H9 (cell line): ENCODE measurements around the gene COX8A. TPM values are rescaled to one million over a fixed set of nuclear protein-coding genes. Genes with fewer than 3 reads are reported as not detected.

ENCODE experiments used
- DNase-seq: peaks from one replicate; pipeline ENCODE4 v3.0.0-alpha.2; 2017
- H2AFZ ChIP-seq: one replicate; pipeline ENCODE4 v1.6.1; 2013; ENCODE audit warnings: mild to moderate bottlenecking, low read length, control low read depth, moderate library complexity
- H2AK5ac ChIP-seq: 2 replicates; pipeline ENCODE4 v1.6.1; 2013; ENCODE audit warnings: low read length, control low read depth, mixed read lengths; ENCODE audit not compliant: insufficient read length
- H2BK120ac ChIP-seq: one replicate; pipeline ENCODE4 v1.6.1; 2013; ENCODE audit warnings: low read depth, mild to moderate bottlenecking, low read length, control low read depth, inconsistent platforms; ENCODE audit not compliant: poor library complexity, severe bottlenecking
- H2BK12ac ChIP-seq: 2 replicates; pipeline ENCODE4 v1.6.1; 2013; ENCODE audit warnings: low read length, control low read depth, mixed read lengths, low read depth; ENCODE audit not compliant: insufficient read length
- H2BK15ac ChIP-seq: 2 replicates; pipeline ENCODE4 v1.6.1; 2013; ENCODE audit warnings: low read depth, low read length, control low read depth
- H2BK20ac ChIP-seq: one replicate; pipeline ENCODE4 v1.6.1; 2013; ENCODE audit warnings: low read depth, mild to moderate bottlenecking, low read length, control low read depth, inconsistent platforms; ENCODE audit not compliant: poor library complexity, severe bottlenecking
- H2BK5ac ChIP-seq: 2 replicates; pipeline ENCODE4 v1.6.1; 2013; ENCODE audit warnings: low read length, control low read depth, mixed read lengths; ENCODE audit not compliant: insufficient read length
- H3K14ac ChIP-seq: 2 replicates; pipeline ENCODE4 v1.6.1; 2013; ENCODE audit warnings: low read length, control low read depth; ENCODE audit not compliant: insufficient read depth
- H3K18ac ChIP-seq: 2 replicates; pipeline ENCODE4 v1.6.1; 2013; ENCODE audit warnings: low read depth, mild to moderate bottlenecking, mixed read lengths, low read length, control low read depth; ENCODE audit not compliant: insufficient read length
- H3K23ac ChIP-seq: 2 replicates; pipeline ENCODE4 v1.6.1; 2013; ENCODE audit warnings: low read length, control low read depth, mixed read lengths, low read depth; ENCODE audit not compliant: insufficient read length
- H3K23me2 ChIP-seq: 2 replicates; pipeline ENCODE4 v1.6.1; 2013; ENCODE audit warnings: low read depth, mild to moderate bottlenecking, mixed read lengths, low read length, control low read depth; ENCODE audit not compliant: insufficient read length, poor library complexity, severe bottlenecking
- H3K27ac ChIP-seq: 2 replicates; pipeline ENCODE4 v1.5.1; 2013; ENCODE audit warnings: low read length, control low read depth, mixed read lengths, low read depth; ENCODE audit not compliant: insufficient read length
- H3K27me3 ChIP-seq: 2 replicates; pipeline ENCODE4 v1.6.1; 2013; ENCODE audit warnings: low read length, control low read depth, inconsistent platforms; ENCODE audit not compliant: insufficient read depth
- H3K4ac ChIP-seq: 2 replicates; pipeline ENCODE4 v1.6.1; 2013; ENCODE audit warnings: low read depth, mild to moderate bottlenecking, control low read depth, inconsistent platforms, low read length, moderate library complexity
- H3K4me1 ChIP-seq: 2 replicates; pipeline ENCODE4 v1.6.1; 2013; ENCODE audit warnings: low read length, control low read depth, inconsistent platforms; ENCODE audit not compliant: insufficient read depth
- H3K4me2 ChIP-seq: 2 replicates; pipeline ENCODE4 v1.6.1; 2013; ENCODE audit warnings: low read length, control low read depth, mixed read lengths; ENCODE audit not compliant: insufficient read length, insufficient read depth
- H3K56ac ChIP-seq: 2 replicates; pipeline ENCODE4 v1.6.1; 2013; ENCODE audit warnings: low read depth, mild to moderate bottlenecking, mixed read lengths, low read length, control low read depth; ENCODE audit not compliant: insufficient read length
- H3K79me1 ChIP-seq: 2 replicates; pipeline ENCODE4 v1.6.1; 2013; ENCODE audit warnings: low read depth, mild to moderate bottlenecking, moderate library complexity, low read length, control low read depth, inconsistent platforms; ENCODE audit not compliant: insufficient read depth, poor library complexity, severe bottlenecking
- H3K79me2 ChIP-seq: 2 replicates; pipeline ENCODE4 v1.6.1; 2013; ENCODE audit warnings: low read length, control low read depth, inconsistent platforms; ENCODE audit not compliant: insufficient read depth
- H3K9ac ChIP-seq: 2 replicates; pipeline ENCODE4 v1.6.1; 2013; ENCODE audit warnings: low read length, control low read depth, mixed read lengths; ENCODE audit not compliant: insufficient read length; ENCODE audit errors: extremely low read depth
- H3K9me3 ChIP-seq: one replicate; pipeline ENCODE4 v1.6.1; 2013; ENCODE audit warnings: low read depth, low read length, inconsistent platforms; ENCODE audit not compliant: control insufficient read depth
- H3T11ph ChIP-seq: one replicate; pipeline ENCODE4 v1.6.1; 2013; ENCODE audit warnings: mild to moderate bottlenecking, low read length, control low read depth, inconsistent platforms
- H4K20me1 ChIP-seq: one replicate; pipeline ENCODE4 v1.6.1; 2013; ENCODE audit not compliant: control insufficient read depth, insufficient read length, insufficient read depth
- H4K5ac ChIP-seq: 2 replicates; pipeline ENCODE4 v1.6.1; 2013; ENCODE audit warnings: low read depth, mild to moderate bottlenecking, mixed read lengths, low read length, control low read depth; ENCODE audit not compliant: insufficient read length
- H4K8ac ChIP-seq: replicated peaks from 2 replicates; pipeline ENCODE4 v1.6.1; 2013; ENCODE audit warnings: low read length, control low read depth, mixed read lengths, low read depth; ENCODE audit not compliant: insufficient read length
- H4K91ac ChIP-seq: 2 replicates; pipeline ENCODE4 v1.6.1; 2013; ENCODE audit warnings: low read depth, mild to moderate bottlenecking, moderate library complexity, mixed read lengths, low read length, control low read depth; ENCODE audit not compliant: insufficient read length
- H3K27ac Mint-ChIP-seq, 3 experiments: 2 replicates in 2 of 3; 3 replicates in 1 of 3; pipeline ENCODE4 v1.8.0; 2020 to 2021; ENCODE audit warnings: mixed read lengths in 3 of 3, mild to moderate bottlenecking in 1 of 3, moderate library complexity in 1 of 3
- H3K27me3 Mint-ChIP-seq: 2 replicates; pipeline ENCODE4 v1.8.0; 2021; ENCODE audit warnings: low read depth, mild to moderate bottlenecking, moderate library complexity, mixed read lengths
- H3K36me3 Mint-ChIP-seq, 3 experiments: 2 replicates in 2 of 3; 3 replicates in 1 of 3; pipeline ENCODE4 v1.8.0; 2020 to 2021; ENCODE audit warnings: low read depth in 3 of 3, mixed read lengths in 3 of 3; ENCODE audit not compliant: insufficient read depth in 1 of 3
- H3K4me1 Mint-ChIP-seq, 2 experiments: 2 replicates each; pipeline ENCODE4 v1.8.0; 2020; ENCODE audit warnings: mixed read lengths in 2 of 2
- H3K4me3 Mint-ChIP-seq, 2 experiments: 2 replicates in 1 of 2; 3 replicates in 1 of 2; pipeline ENCODE4 v1.8.0; 2020 to 2021; ENCODE audit warnings: mild to moderate bottlenecking in 2 of 2, mixed read lengths in 2 of 2, moderate library complexity in 1 of 2
- H3K9me3 Mint-ChIP-seq, 2 experiments: 2 replicates in 1 of 2; 3 replicates in 1 of 2; pipeline ENCODE4 v1.8.0; 2020; ENCODE audit warnings: mild to moderate bottlenecking in 2 of 2, mixed read lengths in 2 of 2, moderate library complexity in 1 of 2
- WGBS: extraction: QIAGEN DNeasy Blood & Tissue Kit; methylation state at CpG from one replicate; pipeline ENCODE4 v1.1.7; 2013; ENCODE audit warnings: missing lambda C conversion rate, low lambda C conversion rate, mixed read lengths; ENCODE audit not compliant: insufficient read length; ENCODE audit errors: extremely low coverage; 5-methylcytosine and 5-hydroxymethylcytosine counted together
- total RNA-seq: library from RNA; stranded (reverse); gene quantifications from 2 replicates; pipeline ENCODE4 v1.2.1, GENCODE V29; 2021
- TF ChIP-seq, protein P1 (sequence below): fragments of 200-600 bp; sonication (generic); conservative IDR thresholded peaks from 3 replicates; pipeline ENCODE4 v1.8.0; 2021; ENCODE audit warnings: antibody characterized with exemption, mild to moderate bottlenecking

The COX8A gene
- total RNA-seq, 1 experiment from 2014 or later: 429 TPM

DNA sequence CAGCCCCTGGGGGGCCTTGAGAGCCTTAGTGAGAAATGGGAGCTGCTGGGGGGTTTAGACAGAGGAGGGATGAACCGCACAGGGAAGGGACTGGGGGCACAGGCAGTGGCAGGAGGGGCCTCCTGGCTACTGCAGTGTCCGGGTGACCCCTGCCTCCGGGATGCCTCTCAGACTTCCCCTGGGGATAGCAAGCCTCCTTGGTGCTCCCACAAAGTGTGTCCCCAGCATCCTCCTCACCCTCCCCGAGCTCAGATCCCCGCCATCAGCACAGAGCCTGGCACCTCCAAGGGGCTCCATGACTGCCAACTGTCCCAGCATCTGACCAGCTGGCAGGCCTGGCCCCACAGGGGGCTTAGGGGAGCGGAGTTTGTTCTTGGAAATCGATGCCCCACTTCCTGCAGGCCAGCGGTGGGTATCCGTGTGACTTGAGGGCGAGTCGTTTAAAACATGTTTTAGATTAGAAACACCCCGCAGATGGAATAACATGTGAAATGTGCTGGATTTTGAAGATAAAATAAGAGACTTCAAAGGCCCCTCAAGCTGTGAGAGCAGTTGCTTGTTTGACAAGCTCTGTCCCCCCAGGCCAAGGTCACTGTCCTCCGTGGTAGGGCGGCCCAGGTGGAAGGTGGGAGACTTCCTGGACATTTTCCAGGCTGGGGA is 47.8 kb downstream of the COX8A start:
- no peaks in the 10 kb centered on the region for H3K79me1 ChIP-seq
- no peak overlapping the region for H3K9ac ChIP-seq
- no peak overlapping the region for H3K4ac ChIP-seq
- H2AFZ ChIP-seq: no peak overlapping the region
- H3K56ac ChIP-seq: no peak overlapping the region
- Mint-ChIP-seq H3K27me3 (peaks cover 33% of the 10 kb centered on the region), H3K4me1 (peaks cover 46 to 66% of the 10 kb centered on the region in 2 experiments), H3K27ac (peak overlapping the region in 1 of 3 experiments; percentile 83; a peak in 1 of 7 replicates), H3K4me3 (no peak overlapping the region), H3K9me3 (no peaks in the 10 kb centered on the region), H3K36me3 (no peaks in the 10 kb centered on the region; a peak in 2 of 7 replicates)
- no peaks in the 10 kb centered on the region for H4K20me1 ChIP-seq
- H3K4me2 ChIP-seq: no peak overlapping the region
- TF ChIP-seq, protein P1, sequence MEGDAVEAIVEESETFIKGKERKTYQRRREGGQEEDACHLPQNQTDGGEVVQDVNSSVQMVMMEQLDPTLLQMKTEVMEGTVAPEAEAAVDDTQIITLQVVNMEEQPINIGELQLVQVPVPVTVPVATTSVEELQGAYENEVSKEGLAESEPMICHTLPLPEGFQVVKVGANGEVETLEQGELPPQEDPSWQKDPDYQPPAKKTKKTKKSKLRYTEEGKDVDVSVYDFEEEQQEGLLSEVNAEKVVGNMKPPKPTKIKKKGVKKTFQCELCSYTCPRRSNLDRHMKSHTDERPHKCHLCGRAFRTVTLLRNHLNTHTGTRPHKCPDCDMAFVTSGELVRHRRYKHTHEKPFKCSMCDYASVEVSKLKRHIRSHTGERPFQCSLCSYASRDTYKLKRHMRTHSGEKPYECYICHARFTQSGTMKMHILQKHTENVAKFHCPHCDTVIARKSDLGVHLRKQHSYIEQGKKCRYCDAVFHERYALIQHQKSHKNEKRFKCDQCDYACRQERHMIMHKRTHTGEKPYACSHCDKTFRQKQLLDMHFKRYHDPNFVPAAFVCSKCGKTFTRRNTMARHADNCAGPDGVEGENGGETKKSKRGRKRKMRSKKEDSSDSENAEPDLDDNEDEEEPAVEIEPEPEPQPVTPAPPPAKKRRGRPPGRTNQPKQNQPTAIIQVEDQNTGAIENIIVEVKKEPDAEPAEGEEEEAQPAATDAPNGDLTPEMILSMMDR: no peak
- no peak overlapping the region for H2BK5ac ChIP-seq
- H2AK5ac ChIP-seq: no peak overlapping the region
- H4K8ac ChIP-seq: no peak overlapping the region
- H3K23ac ChIP-seq: no peak overlapping the region
- no peak overlapping the region for H2BK20ac ChIP-seq
- H3K79me2 ChIP-seq: no peaks in the 10 kb centered on the region
- H4K91ac ChIP-seq: no peak overlapping the region
- no peak overlapping the region for H3K18ac ChIP-seq
- H2BK12ac ChIP-seq: no peak overlapping the region
- H3K4me1 ChIP-seq: peaks cover 2% of the 10 kb centered on the region; the same call in 1 of the 2 replicates
- no peak overlapping the region for H3T11ph ChIP-seq
- no peak overlapping the region for H4K5ac ChIP-seq
- H3K23me2 ChIP-seq: no peaks in the 10 kb centered on the region
- no peak overlapping the region for H2BK120ac ChIP-seq
- H3K27ac ChIP-seq: no peak overlapping the region
- H3K14ac ChIP-seq: no peak overlapping the region
- no peaks in the 10 kb centered on the region for H3K9me3 ChIP-seq
- no peak for DNase-seq
- no peak overlapping the region for H2BK15ac ChIP-seq
- no peaks in the 10 kb centered on the region; the same call in 1 of the 2 replicates for H3K27me3 ChIP-seq
- no CpG with 5 or more reads among the region's 14 CpGs for WGBS
